Measurements from ENCODE around the gene FAM20C.

The FAM20C gene

DNA sequence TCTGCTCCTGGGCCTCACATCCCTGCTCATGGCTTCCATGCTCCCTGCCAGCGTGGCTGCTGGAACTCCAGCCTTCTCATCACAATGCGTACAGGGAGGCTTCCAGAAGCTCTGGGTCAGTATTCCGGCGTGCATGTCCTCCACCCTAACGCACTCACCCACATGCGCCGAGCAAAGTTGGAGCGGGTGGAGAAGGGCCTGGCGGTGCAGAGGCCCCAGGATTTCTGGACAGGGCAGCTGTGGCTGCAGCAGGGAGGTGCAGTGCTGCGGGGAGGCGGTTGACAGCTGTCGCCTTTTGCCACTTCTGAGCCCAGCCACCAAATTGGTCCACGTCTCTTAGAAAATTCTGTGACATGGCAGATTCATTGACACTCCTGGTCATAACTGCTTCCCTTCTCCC, 33.6 kb upstream of the FAM20C start:
- DNase-seq (ENCODE audit: low read depth in 1 of 2, low spot score in 1 of 2), result no peak

DNA sequence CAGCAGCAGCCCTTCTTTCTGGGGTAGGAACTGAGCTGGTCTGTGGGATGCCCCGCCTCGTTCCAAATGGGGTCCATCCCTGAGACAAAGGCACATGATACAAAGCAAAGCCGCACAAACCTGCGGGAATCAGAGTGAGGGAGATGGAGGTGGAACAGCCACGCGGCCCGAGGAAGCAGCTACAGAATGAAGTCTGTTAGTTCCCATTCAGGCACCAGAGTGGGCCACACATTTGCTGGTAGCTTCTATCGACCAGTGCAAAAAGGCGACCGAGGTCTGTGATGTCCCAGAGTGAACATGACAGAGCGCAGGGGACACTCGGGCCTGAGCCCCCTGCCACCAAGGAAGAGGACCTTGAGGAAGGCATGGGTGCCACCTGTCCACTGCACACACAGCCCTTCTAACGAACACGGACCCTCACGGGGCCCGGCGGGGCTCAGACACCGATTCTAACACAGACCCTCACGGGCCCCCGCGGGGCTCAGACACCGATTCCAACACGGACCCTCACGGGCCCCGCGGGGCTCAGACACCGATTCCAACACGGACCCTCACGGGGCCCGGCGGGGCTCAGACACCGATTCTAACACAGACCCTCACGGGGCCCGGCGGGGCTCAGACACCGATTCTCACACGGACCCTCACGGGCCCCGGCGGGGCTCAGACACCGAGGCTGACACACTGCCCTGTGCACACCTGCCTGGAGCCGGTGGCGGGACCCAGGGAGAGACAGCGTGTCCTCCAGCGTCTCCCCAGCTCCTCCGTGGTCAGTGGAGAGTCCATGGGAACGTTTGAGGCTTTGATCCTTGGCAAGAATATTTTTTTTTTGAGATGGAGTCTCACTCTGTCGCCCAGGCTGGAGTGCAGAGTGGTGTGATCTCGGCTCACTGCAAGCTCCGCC, 32.8 kb upstream of the FAM20C start:
- no peak for DNase-seq (ENCODE audit: low read depth in 1 of 2, low spot score in 1 of 2)

DNA sequence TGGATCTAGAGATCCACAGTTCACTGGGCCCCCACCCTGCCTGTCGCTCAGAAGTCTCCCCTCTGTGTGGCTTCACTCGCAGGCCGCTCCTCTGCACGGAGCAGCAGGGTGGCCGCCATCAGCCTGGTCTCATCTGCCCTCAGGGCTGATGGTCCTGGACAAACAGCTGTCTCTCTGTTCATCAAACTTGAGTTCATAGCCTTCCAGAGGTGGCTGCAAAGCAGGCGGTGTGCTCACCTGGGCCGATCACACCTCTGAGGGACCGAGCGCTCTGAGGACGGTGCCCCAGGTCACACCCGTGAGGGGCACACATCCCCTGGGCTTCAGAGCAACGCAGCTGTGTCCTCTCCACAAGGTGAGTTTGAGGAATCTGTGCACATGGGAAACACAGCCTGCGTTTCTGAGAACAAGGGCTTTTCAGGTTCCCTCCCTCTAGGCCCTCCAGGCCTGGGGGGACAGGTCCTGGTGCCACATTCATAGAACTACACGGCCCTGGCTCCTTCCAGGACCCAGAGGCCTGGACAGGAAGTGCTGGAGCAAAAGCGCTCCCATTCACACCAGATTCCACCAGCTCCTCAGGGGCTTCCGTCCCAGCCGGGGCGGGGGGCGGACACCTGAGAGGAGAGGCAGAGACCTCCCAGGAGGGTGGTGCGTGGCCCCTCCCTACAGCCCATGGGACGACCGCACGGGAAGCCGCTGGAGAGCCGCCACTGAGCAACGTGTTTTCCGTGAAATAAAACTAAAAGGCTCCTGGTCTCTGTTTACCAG, 31.2 kb upstream of the FAM20C start:
- no peak for DNase-seq (ENCODE audit: low read depth in 1 of 2, low spot score in 1 of 2)

DNA sequence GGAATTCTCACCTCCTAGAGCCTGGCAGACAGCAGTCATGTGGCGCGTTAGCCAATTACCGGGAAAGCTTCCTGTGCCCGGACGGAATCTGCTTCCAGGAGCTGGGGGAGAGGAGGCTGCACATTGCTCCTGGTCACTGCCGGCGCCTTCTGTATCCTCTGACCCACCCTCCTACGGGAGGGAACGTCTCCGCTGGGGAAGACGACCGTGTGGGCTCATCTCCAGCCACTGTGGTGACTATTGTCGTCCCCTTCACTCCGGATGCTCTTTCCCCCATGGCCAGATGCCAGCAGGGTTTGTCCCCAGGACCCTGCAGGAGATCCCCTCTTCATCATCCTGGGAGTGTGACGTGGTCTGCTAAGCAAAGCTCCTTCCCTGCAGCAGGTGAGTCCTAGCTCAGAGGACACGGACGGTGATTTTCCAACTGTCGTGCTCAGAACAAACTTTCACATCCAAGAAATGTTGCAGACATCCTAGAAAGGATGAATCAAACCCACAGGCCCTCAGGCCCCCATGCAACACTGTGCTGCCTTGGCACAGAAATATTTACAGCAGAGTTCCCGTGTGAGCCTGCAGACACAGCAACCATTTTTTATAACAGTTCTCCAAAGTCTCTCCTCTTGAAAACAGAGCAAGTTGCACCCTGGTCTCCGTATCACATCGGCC, 29.6 kb upstream of the FAM20C start:
- no peak for DNase-seq (ENCODE audit: low read depth in 1 of 2, low spot score in 1 of 2)

DNA sequence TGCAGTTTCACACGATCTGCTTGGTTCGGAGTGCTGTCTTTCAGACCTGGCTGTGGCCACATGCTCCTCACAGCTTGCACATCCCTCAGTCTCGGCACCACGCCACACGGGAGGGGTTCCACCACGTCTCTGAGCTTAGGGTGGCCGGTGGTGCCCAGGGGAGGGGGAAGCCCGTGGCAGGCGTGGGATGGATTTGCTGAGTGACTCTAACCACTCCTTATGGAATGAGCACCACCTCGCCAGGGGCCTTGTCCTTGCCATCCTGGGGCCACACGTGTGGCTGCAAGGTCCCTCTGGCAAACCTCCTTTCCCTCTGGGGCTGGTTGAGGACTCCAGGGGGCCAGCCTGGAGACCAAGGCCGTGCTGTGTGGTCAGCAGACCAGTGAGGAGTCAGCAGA, 29.1 kb upstream of the FAM20C start:
- DNase-seq (ENCODE audit: low read depth in 1 of 2, low spot score in 1 of 2), result no peak

DNA sequence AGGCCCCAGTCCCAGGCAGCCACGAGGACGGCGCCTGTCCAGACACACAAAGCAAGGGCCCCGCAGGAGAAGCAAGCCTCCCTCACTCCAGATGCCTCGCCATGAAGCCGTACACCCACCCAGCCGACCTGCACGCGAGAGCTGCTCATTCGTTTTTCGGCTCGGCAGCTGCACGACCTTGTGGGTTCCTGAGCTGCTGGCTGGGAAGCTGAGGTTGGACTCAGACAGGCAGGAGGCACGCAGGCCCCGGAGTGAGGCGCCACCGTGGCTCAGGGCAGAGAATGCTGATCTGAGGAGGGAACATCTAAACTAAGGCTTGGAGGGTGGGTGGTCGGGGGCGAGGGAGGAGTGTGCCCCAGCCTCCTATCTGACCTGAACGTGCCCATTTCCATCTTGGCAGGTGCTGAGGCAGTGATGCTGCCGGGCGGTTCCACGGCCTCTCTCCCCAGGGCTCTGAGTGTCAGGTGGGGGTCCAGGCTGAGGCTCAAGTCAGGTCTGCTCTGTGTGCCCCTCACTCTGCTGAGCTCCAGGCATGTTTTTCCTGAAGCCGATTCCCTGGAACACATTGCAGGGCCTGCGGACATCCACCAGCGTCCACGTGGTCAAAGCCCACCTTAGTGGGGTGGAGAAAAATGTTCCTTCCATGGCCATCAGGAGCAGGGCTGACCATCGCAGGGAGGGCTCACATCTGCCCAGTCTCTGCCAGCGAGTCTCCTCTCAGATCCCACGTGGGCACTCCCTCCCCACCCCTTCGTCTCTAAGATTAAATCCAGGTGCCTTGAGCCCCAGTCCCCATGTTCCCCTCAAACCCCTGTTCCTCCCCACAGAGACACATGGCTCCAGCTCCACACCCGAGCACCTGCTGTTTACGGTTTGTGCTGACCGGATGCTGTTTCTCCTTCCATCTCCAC, 28.1 kb upstream of the FAM20C start:
- DNase-seq (ENCODE audit: low read depth in 1 of 2, low spot score in 1 of 2), result no peak

DNA sequence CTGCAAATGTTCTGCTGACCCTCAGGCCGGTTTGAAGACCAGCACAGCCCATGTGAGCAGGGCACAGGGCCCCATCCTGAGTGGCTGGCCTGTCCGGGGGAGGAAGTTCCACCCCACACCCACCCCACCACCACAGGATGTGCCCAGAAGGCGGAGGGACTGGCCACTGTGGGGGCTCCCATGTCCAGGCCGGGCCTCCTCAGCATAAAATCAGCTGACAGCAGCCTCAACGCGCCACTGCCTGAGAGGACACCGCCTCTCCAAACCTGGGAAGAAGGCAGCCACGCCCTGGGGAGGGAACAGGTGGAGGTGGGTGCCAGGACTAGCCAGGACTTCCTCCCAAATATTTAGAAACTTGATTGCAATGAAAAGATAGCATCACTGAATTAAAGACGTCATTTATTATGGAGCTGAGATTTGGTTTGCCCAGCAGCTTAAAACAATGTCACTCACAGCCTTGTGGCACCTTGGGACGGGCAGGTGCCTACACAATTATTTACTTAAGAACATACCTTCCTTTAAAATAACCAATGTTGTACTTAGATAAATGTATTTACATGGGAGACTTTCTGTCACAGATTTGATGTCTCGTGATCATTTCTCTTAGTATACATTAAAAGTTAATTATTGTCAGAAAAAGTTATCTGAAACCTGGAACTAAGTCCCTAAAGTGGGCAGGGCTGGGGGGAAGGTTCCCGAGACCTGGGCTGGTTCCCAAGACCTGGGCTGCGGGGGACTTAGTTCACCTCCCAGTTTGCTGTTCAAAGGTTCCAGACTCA, 27.3 kb upstream of the FAM20C start:
- no peak for DNase-seq (ENCODE audit: low read depth in 1 of 2, low spot score in 1 of 2)

DNA sequence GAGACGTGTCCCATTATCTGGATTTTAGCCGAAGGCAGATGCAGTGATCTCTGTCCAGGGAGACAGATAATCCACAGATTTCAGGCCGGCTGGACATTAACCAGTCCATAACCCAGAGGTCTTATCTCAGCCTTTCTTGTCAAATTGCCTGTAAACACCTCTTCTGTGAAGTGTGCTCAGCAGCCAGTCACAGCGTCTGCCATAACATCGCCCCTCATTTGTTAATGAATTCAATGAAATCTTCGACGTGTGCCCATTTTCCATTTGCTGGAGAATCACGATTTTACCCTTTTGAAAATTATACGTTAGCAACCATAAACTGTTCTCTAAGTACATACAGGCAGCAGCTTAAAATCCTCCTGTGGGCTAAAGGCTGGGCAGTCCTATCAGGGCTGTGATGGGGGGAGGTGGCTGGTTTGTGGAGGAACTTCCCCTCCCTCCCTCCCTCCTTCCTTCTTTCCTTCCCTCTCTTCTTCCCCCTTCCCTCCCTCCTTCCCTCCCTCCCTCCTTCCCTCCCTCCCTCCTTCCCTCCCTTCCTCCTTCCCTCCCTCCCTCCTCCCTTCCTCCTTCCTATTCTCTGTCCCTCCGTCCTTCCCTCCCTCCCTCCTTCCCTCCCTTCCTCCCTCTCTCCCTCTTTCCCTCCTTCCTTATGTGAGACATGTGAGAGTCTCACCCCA, 26.6 kb upstream of the FAM20C start:
- no peak for DNase-seq (ENCODE audit: low read depth in 1 of 2, low spot score in 1 of 2)

DNA sequence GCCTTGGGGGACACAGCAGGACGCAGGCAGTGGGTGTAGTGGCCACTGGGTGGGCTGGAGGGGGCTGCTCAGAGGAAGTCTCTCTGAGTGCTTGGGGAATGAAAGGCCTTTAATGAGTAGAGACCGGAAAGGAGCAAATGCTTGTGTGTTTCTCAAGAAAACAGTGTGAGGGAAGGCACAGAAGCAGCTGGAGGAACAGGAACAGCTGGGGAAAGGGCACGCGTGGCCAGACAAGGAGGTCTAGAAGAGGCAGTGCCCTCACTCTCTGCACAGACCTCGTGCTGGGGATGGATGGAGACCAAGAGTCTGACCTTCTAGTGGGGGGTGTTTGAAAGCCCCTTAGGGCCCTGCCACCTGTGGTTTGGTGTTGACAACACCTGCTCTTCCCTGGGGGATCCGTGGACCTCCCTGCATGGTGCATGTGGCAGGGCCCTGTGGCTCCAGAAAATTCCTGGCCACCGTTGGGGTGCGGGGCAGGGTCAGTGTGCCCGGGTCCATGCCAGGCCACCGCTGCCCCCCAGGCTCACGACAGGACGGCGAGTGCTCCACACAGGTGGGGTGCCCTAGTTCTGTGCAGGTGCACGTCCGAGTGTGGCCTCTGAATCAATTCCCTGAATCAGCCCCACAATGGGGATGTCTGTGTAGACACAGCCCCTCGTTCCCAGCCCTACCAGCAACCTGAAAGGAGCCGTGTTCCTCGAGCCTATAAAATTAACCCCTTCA, 25.9 kb upstream of the FAM20C start:
- no peak for DNase-seq (ENCODE audit: low read depth in 1 of 2, low spot score in 1 of 2)

DNA sequence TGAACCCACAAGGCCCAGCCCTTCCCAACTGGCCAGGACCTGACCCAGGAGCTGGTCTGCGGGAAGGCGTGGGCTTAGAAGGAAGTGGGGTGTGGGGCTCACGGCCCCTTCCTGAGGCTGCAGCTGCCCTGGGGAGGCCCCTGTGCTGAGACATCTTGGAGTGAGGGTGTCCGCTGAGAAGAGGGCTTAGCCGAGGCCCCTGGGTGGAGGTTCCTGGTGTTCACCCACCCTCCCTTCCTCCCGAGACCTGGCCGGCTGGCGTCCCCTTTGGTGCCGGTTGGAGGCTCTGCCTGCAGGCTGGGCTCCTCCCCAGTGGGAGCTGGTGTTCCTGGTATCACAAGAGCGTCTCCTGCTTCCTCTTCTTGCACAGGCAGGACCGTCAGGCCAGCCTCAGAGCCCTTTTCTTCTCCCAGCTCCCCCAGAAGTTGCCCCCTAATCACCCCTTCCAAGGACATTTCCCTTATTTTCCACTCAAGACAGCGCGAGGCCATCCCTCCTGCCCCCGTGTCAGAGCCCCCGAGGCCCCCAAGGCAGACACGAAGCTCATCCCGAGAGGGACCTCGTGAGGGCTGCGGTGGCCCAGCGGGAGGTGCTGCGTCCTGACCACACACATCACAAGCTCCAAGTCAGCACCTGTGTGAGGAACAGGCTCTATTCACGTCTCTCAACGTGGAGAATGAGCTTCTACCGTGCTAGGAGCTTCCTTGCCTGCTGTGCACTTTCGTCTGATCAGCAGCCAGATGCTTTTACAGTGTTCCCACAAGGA, 25.1 kb upstream of the FAM20C start:
- DNase-seq (ENCODE audit: low read depth in 1 of 2, low spot score in 1 of 2), result no peak

DNA sequence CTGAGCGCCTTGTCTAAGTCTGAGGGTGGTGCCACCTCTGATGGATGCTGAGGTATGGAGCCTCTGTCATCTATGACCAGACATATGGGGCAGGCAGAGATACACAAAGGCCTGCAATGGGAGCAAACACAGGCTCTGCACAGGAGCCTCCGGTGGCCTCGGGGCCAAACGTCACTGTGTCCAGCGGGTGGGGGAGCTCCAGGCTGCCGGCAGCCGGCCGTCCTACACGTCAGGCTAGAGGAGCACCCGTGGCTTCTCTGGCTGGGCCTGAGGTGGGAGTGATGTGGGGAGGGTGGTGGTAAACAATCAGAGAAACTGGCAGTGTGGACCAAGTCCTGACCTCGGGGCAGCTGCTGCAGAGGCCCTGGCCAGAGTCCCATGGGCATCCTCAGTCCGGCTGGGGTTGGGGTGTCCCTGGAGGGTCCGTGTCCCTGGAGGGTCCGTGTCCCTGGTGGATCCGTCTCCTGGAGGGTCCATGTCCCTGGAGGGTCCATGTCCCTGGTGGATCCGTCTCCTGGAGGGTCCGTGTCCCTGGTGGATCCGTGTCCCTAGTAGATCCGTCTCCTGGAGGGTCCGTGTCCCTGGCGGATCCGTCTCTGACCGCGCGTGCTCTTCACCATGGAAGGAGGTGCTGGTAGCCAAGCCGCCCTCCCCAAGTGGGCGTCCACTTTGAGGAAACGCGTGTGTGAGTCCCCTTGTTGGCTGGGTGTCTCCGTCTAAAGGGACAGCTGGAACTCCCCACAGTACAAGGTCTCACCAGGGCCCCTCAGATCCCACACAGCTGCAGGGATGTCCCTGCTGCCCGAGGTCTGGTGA, 24.2 kb upstream of the FAM20C start:
- DNase-seq (ENCODE audit: low read depth in 1 of 2, low spot score in 1 of 2), result no peak

DNA sequence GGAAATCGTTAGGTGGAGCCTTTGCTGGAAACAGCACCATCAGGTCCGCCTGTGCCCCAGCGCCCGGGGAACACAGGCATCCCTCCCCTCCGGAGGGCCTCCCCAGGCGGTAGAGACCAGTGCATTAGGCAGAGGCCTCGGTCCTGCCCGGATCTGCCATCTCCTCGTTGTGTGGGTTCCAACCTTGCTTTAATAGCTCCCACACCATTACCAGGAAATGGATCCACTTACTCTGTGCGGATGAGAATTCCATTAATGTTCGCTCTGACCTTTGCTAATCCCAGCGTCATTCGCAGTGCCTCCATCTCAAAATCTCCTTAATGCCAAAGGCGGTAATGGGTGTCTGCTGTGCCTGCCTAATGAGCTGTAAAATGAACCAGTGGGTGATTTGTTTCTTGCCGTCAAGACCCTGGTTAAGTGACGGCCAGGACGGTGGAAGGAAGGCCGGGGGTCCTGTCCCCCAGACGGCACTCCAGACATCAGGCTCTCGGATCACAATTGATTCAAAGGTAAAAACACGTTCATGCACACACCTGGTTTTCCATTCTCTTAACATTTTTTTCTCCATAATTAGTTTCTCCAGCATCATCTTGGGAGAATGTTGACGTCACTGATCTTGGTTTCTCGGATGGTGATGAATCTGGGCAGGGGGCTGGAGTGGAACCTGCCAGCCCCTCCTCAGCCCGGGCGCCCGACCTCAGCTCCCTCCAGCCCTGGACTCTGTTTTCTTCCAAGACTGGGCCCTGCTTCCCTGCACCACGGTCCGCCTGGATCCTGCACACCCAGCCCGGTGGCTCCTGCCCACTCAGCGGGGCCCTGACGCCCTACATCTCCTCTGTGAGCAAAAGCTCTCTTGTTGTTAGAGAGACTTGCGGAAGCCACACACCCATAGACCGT, 22.8 kb upstream of the FAM20C start:
- DNase-seq (ENCODE audit: low read depth in 1 of 2, low spot score in 1 of 2), result no peak

DNA sequence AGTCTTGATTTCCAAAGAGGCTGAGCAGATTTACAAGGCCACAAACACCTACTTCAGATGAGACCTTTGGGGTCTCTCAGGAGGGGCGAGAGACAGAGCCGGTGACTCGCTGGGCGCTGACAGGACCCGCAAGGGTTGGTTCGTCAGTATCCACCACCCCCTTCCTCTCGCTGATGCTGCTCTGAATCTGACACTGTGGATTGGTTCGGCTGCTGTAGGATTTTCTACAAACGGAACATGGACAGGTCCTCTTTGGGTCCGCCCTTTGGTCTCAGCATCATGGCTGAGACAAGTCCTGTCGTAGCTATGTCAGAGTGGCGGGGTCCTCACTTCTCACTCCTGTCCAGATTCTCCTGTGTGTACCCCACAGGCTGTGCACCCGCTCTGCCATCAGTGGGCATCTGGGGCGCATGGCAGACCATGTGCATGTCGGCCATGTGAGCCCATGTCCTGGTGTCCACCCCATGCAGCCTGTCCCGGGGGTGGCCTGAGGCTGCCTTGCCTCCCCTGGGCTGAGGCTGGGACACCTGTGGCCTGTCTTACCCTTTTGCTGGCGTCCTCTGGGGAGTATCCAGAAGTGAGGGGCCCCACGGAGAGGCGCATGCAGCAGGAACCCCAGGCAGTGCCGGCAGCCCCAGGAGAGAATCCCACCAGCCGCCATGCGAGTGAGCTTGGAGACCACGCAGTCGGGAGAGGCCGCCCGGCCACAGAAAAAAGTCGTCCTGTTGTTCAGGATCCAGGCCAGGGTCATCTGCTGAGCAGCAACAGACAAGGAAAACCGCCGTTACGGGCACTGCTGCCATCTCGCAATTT, 21.6 kb upstream of the FAM20C start:
- no peak for DNase-seq (ENCODE audit: low read depth in 1 of 2, low spot score in 1 of 2)

DNA sequence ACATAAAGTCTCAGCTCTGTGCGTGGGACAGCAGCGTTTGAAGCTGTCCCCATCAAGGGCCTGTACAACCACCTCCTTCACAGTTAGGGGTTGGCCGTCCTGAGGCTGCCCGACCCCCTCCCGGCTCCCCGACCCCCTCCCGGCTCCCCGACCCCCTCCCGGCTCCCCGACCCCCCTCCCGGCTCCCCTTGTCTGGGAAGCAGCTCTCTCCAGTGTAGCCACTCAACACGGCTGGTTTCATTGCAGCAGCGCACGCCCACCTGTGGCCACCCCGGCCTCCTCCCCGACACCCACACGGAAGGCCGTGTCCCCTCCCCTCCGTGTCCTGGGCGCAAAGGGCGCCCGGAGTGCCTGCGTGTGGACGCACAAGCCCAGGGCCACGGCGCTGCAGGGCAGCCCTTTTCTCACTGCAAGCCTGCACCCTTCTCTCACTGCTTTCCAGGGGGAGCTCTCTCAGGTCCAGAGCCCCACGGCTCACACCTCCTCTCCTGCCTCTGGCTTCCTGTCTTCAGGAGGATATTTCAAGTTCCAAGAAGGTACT, 20.9 kb upstream of the FAM20C start:
- DNase-seq (ENCODE audit: low read depth in 1 of 2, low spot score in 1 of 2), result no peak

DNA sequence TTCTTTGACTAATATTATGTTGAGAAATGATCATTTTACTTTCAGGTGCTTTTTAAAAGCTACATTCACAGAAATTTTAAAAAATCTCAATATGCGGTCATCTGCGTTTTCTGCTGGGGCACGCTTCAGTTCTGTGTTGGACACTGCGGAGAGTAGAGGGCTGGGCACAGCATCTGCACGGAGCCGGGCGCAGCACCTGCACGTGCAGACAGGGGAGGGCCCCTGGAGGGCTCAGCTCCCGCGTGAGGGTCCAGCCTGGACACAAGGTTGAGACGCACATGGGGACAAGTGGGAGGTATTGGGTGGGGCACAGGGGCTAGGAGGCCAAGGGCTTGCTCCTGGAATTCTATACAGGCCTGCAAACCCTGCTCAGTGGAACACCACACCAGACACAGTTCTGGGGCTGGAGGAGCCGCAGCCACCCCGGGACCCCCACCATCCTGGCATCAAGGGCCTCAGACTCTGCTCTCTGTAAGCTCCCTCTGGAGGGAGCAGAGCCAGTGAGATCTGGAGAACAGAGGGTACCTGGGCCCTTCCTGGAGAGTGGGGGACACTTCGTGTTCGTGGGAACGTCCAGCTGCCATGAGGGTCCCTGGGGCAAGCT, 20.4 kb upstream of the FAM20C start:
- DNase-seq (ENCODE audit: low read depth in 1 of 2, low spot score in 1 of 2), result no peak
